Left renal pelvis (tissue), 4 donors: Measurements from ENCODE around the gene SPOP. TPM values are rescaled to one million over a fixed set of nuclear protein-coding genes. Genes with fewer than 3 reads are reported as not detected.
"Not testable (repeated sequence)": the region's sequence is repeated elsewhere in the genome, so short reads cannot be mapped to it uniquely, and the experiment has no call there.

Experiments
- DNase-seq, 4 donors: peaks; one replicate each; pipeline ENCODE4 v3.0.0-alpha.2; 2013; ENCODE audit warnings: low read depth in 4 of 4, low spot score in 3 of 4
- polyA plus RNA-seq, 4 donors: library from polyadenylated mRNA; unstranded; fragments of 120-200 nt; gene quantifications; one replicate each; pipeline ENCODE4 v1.2.1, GENCODE V29; 2013; ENCODE audit not compliant: insufficient read length in 4 of 4

SPOP gene
- 10 to 100 TPM; 66.1 to 69.3 (median 66.5) TPM for polyA plus RNA-seq

GRCh38 chr17:49677933-49678847 lies at the start of gene SPOP:
SPOP (minus strand) TSS chr17:49678097; CDS start chr17:49622810, 55,287 bp downstream.
- DNase-seq = peak; percentile 97 to 99 (median 98)

- no peak for DNase-seq
These were observed 49.5 kb upstream of the SPOP start for GRCh38 chr17:49727380-49727779.

GRCh38 chr17:49725452-49726130 lies 47.7 kb upstream of the SPOP start:
- no peak for DNase-seq

GRCh38 chr17:49724552-49724951 lies 46.7 kb upstream of the SPOP start:
- not testable (repeated sequence) for DNase-seq

- DNase-seq = peak in 3 of 4 donors; percentile 53 to 60 (median 58)
These were observed 45.5 kb upstream of the SPOP start for GRCh38 chr17:49723423-49723822.

GRCh38 chr17:49722066-49722465 lies 44.2 kb upstream of the SPOP start:
- DNase-seq = no peak

GRCh38 chr17:49717371-49717861 lies 39.5 kb upstream of the SPOP start:
- no peak for DNase-seq

GRCh38 chr17:49716668-49717364 lies 38.9 kb upstream of the SPOP start:
- DNase-seq = no peak

- no peak for DNase-seq
These were observed 37.9 kb upstream of the SPOP start for GRCh38 chr17:49715717-49716279.

- DNase-seq = no peak
These were observed 37.3 kb upstream of the SPOP start for GRCh38 chr17:49715216-49715615.

GRCh38 chr17:49708515-49709183 lies 30.8 kb upstream of the SPOP start:
- DNase-seq = no peak

- peak; percentile 96 to 99 (median 98) for DNase-seq
These were observed 30.0 kb upstream of the SPOP start, which contains the start of gene SLC35B1 for GRCh38 chr17:49707608-49708514. SLC35B1 (minus strand) TSS chr17:49707964; CDS start chr17:49707833, 131 bp downstream.

GRCh38 chr17:49707246-49707607 lies 29.3 kb upstream of the SPOP start:
- DNase-seq = no peak

GRCh38 chr17:49705254-49705653 lies 27.4 kb upstream of the SPOP start:
- no peak for DNase-seq

GRCh38 chr17:49703557-49704277 lies 25.8 kb upstream of the SPOP start:
- no peak for DNase-seq

GRCh38 chr17:49700960-49701359 lies 23.1 kb upstream of the SPOP start:
- DNase-seq = no peak

GRCh38 chr17:49699966-49700575 lies 22.2 kb upstream of the SPOP start:
- DNase-seq = no peak

- no peak for DNase-seq
These were observed 20.1 kb upstream of the SPOP start for GRCh38 chr17:49698005-49698404.
